Neural crest cell (in vitro differentiated cells): ENCODE measurements around the gene TEX29. TPM values are rescaled to one million over a fixed set of nuclear protein-coding genes. Genes with fewer than 3 reads are reported as not detected.
A peak's percentile ranks its signal among the peaks of the same experiment; 100 is the strongest.

ENCODE experiments used
- DNase-seq: peaks from one replicate; pipeline ENCODE4 v3.0.0; 2021; ENCODE audit warnings: low read depth, mixed read lengths, low spot score
- H3K27ac Mint-ChIP-seq: one replicate; pipeline ENCODE4 v1.8.0; 2021; ENCODE audit warnings: mild to moderate bottlenecking, mixed read lengths; ENCODE audit not compliant: unreplicated experiment
- H3K27me3 Mint-ChIP-seq: 2 replicates; pipeline ENCODE4 v1.8.0; 2021; ENCODE audit warnings: low read depth, mild to moderate bottlenecking, mixed read lengths
- H3K36me3 Mint-ChIP-seq: 2 replicates; pipeline ENCODE4 v1.8.0; 2021; ENCODE audit warnings: low read depth, mild to moderate bottlenecking, mixed read lengths
- H3K4me1 Mint-ChIP-seq: 2 replicates; pipeline ENCODE4 v1.8.0; 2021; ENCODE audit warnings: mixed read lengths
- H3K4me3 Mint-ChIP-seq: one replicate; pipeline ENCODE4 v1.8.0; 2021; ENCODE audit warnings: mild to moderate bottlenecking, mixed read lengths
- H3K9me3 Mint-ChIP-seq: 2 replicates; pipeline ENCODE4 v1.8.0; 2021; ENCODE audit warnings: mixed read lengths
- total RNA-seq: library from RNA; stranded (reverse); gene quantifications from 2 replicates; pipeline ENCODE4 v1.2.1, GENCODE V29; 2021
- TF ChIP-seq, protein P1 (sequence below): fragments of 200-600 bp; sonication (generic); conservative IDR thresholded peaks from 2 replicates; pipeline ENCODE4 v1.5.0; 2021; ENCODE audit warnings: antibody characterized with exemption, mild to moderate bottlenecking

TEX29 gene
- total RNA-seq, 1 donor from 2014 or later = not detected

DNA sequence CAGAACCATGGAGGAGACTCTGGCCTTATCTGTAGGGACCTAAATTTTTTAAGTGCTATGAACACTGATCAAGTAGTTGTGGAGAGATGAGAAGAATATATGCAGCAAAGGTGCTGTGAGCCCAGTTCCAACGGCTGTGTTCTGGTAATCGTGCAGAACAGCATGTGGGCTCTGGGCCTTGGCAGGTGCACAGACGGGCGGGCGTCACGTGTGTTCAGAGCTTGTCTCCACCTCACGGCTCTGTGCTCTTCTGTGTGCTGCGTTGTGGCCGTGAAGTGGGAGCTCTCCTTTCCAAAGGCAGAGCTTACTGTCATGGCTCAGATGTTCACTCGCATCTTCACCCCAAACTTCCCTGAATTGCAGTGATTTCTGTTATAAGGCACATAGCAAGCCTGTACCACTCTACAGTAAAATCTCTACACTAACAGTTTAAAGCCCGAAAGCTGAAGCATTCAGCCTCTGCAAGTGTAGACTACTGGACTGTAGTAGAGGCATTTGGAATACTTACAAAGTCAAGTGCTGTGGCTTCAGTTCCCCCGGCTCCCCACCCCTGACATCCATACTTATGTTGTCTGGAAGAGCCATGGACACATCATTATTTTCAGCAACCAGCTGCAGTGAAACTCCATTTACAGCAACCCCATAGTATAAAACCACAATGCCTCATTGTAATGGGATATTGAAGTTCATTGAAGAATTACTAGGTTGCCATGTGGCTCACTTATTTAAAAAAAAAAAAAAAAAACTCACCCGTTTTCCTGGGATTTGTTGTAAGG is 27.5 kb upstream of the TEX29 start:
- Mint-ChIP-seq H3K27me3 (no peaks in the 10 kb centered on the region), H3K27ac (no peak overlapping the region), H3K36me3 (peaks cover 8% of the 10 kb centered on the region), H3K9me3 (no peaks in the 10 kb centered on the region), H3K4me1 (no peaks in the 10 kb centered on the region), H3K4me3 (no peak overlapping the region)
- DNase-seq = no peak
- TF ChIP-seq, protein P1, sequence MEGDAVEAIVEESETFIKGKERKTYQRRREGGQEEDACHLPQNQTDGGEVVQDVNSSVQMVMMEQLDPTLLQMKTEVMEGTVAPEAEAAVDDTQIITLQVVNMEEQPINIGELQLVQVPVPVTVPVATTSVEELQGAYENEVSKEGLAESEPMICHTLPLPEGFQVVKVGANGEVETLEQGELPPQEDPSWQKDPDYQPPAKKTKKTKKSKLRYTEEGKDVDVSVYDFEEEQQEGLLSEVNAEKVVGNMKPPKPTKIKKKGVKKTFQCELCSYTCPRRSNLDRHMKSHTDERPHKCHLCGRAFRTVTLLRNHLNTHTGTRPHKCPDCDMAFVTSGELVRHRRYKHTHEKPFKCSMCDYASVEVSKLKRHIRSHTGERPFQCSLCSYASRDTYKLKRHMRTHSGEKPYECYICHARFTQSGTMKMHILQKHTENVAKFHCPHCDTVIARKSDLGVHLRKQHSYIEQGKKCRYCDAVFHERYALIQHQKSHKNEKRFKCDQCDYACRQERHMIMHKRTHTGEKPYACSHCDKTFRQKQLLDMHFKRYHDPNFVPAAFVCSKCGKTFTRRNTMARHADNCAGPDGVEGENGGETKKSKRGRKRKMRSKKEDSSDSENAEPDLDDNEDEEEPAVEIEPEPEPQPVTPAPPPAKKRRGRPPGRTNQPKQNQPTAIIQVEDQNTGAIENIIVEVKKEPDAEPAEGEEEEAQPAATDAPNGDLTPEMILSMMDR = no peak

GRCh38 chr13:111295886-111296285 is 24.6 kb upstream of the TEX29 start:
- peaks cover 2% of the 10 kb centered on the region for H3K36me3 Mint-ChIP-seq
- no peaks in the 10 kb centered on the region for H3K4me1 Mint-ChIP-seq
- no peaks in the 10 kb centered on the region for H3K27me3 Mint-ChIP-seq
- H3K9me3 Mint-ChIP-seq = no peaks in the 10 kb centered on the region
- TF ChIP-seq, protein P1 = no peak
- no peak overlapping the region for H3K4me3 Mint-ChIP-seq
- no peak for DNase-seq
- H3K27ac Mint-ChIP-seq = peak overlapping the region; percentile 47

- Mint-ChIP-seq H3K4me3 (no peak overlapping the region), H3K9me3 (no peaks in the 10 kb centered on the region), H3K27ac (no peak overlapping the region), H3K4me1 (no peaks in the 10 kb centered on the region), H3K36me3 (peaks cover 2% of the 10 kb centered on the region), H3K27me3 (no peaks in the 10 kb centered on the region)
- TF ChIP-seq, protein P1 = no peak
- no peak for DNase-seq
Measured at GRCh38 chr13:111296417-111296816, 24.0 kb upstream of the TEX29 start.

GRCh38 chr13:111298214-111298975 is 22.0 kb upstream of the TEX29 start:
- H3K36me3 Mint-ChIP-seq = peaks cover 4% of the 10 kb centered on the region
- no peaks in the 10 kb centered on the region for H3K27me3 Mint-ChIP-seq

DNA sequence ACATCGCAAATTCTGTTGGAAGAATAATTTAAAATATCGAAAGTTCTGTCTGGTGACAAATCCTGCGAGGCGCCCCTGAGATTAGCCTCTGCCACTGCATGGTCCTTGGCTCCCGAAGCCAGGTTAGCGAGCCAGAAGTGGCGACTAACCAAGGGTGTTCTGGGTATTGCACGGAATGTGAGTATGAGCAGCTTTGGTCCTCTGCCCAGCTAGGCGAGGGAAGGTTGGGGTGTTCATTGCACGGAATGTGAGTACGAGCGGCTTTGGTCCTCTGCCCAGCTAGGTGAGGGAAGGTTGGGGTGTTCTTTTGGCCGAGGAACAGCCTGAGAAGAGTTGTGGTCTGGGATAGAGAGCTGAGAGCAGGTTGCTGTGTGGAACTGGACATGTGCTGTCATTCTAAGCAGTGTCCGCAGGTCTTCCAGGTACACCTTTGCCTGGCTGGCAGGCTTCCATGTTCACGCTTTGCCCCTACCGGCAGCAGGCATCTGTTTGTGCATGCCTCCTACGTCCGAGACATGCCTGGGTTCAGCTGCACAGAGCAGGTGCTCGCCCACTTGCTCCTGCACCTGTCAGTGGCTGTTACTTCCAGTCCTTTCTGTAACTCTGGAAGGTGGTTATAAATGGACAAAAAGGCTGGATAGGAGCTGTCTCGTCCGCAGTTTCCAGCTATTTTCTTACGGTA is 18.3 kb upstream of the TEX29 start:
- H3K4me3 Mint-ChIP-seq = no peak overlapping the region
- no peaks in the 10 kb centered on the region for H3K27me3 Mint-ChIP-seq
- H3K27ac Mint-ChIP-seq = no peak overlapping the region
- H3K9me3 Mint-ChIP-seq = peaks cover 4% of the 10 kb centered on the region
- H3K4me1 Mint-ChIP-seq = no peaks in the 10 kb centered on the region
- TF ChIP-seq, protein P1 = no peak
- peaks cover 30% of the 10 kb centered on the region for H3K36me3 Mint-ChIP-seq
- DNase-seq = no peak

More at GRCh38 chr13:111298214-111298975, 22.0 kb upstream of the TEX29 start:
- Mint-ChIP-seq H3K9me3 (no peaks in the 10 kb centered on the region), H3K4me3 (no peak overlapping the region), H3K4me1 (no peaks in the 10 kb centered on the region), H3K27ac (no peak overlapping the region)
- DNase-seq = no peak
- TF ChIP-seq, protein P1 = no peak
